ENCODE measurements around the gene C9orf50.

The C9orf50 gene

GRCh38 chr9:129570450-129571297, 50.2 kb downstream of the C9orf50 start:
- peak; percentile 89 for DNase-seq (ENCODE audit: low read depth, low spot score)

- DNase-seq (ENCODE audit: low read depth, low spot score) = peak; percentile 67
These were observed 51.1 kb downstream of the C9orf50 start for GRCh38 chr9:129569502-129570449.

- peak; percentile 78 for DNase-seq (ENCODE audit: low read depth, low spot score)
These were observed 52.1 kb downstream of the C9orf50 start for GRCh38 chr9:129568560-129569501.

GRCh38 chr9:129567842-129568559, 52.9 kb downstream of the C9orf50 start:
- peak; percentile 70 for DNase-seq (ENCODE audit: low read depth, low spot score)

- DNase-seq (ENCODE audit: low read depth, low spot score) = no peak
These were observed 53.6 kb downstream of the C9orf50 start for GRCh38 chr9:129567329-129567728.

GRCh38 chr9:129566563-129567266, 54.2 kb downstream of the C9orf50 start:
- DNase-seq (ENCODE audit: low read depth, low spot score) = no peak

- no peak for DNase-seq (ENCODE audit: low read depth, low spot score)
These were observed 58.0 kb downstream of the C9orf50 start for GRCh38 chr9:129562917-129563316.

GRCh38 chr9:129562514-129562913, 58.4 kb downstream of the C9orf50 start:
- no peak for DNase-seq (ENCODE audit: low read depth, low spot score)
